ENCODE results near the gene CEL.
"Not testable (repeated sequence)": the region's sequence is repeated elsewhere in the genome, so short reads cannot be mapped to it uniquely, and the experiment has no call there.

The CEL gene

GRCh38 chr9:133060417-133060841 is 1.4 kb upstream of the CEL start:
- TF ChIP-seq POLR2AphosphoS5 (IDR thresholded peaks at IDR 0.05; ENCODE audit: low read depth, low read length) (no peak), POU2F2 (IDR thresholded peaks at IDR 0.05; ENCODE audit: low read depth, low read length) (no peak), POLR2A (IDR thresholded peaks at IDR 0.05; ENCODE audit: low read depth, low read length) (no peak), PAX5 (IDR thresholded peaks at IDR 0.05; ENCODE audit: insufficient read depth, low read length, severe bottlenecking) (no peak), TAF1 (IDR thresholded peaks at IDR 0.05; ENCODE audit: low read depth, low read length) (no peak), SPI1 (IDR thresholded peaks at IDR 0.05; ENCODE audit: low read depth, low read length) (no peak)
- DNase-seq (ENCODE audit: insufficient read length, low spot score) (no peak), FAIRE-seq (no peak)

DNA sequence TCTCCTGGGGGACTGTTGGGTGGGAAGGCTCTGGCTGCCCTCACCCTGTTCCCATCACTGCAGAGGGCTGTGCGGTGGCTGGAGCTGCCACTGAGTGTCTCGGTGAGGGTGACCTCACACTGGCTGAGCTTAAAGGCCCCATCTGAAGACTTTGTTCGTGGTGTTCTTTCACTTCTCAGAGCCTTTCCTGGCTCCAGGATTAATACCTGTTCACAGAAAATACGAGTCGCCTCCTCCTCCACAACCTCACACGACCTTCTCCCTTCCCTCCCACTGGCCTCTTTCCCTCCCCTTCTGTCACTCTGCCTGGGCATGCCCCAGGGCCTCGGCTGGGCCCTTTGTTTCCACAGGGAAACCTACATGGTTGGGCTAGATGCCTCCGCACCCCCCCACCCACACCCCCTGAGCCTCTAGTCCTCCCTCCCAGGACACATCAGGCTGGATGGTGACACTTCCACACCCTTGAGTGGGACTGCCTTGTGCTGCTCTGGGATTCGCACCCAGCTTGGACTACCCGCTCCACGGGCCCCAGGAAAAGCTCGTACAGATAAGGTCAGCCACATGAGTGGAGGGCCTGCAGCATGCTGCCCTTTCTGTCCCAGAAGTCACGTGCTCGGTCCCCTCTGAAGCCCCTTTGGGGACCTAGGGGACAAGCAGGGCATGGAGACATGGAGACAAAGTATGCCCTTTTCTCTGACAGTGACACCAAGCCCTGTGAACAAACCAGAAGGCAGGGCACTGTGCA is 590 bp upstream of the CEL start:
- FAIRE-seq = peak; percentile 93
- not testable (repeated sequence) for DNase-seq (ENCODE audit: insufficient read length, low spot score)

DNA sequence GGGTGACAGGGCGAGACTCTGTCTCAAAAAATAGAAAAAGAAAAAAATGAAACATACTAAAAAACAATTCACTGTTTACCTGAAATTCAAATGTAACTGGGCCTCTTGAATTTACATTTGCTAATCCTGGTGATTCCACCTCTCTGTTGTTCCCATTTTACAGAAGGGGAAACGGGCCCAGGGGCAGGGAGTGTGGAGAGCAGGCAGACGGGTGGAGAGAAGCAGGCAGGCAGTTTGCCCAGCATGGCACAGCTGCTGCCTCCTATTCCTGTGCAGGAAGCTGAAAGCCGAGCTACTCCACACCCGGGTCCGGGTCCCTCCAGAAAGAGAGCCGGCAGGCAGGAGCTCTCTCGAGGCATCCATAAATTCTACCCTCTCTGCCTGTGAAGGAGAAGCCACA is 788 bp downstream of the CEL start:
- peak; percentile 33 for FAIRE-seq
- not testable (repeated sequence) for DNase-seq (ENCODE audit: insufficient read length, low spot score)

- no peak for DNase-seq (ENCODE audit: insufficient read length, low spot score)
- FAIRE-seq = no peak
- TF ChIP-seq PAX5 (IDR thresholded peaks at IDR 0.05; ENCODE audit: insufficient read depth, low read length, severe bottlenecking) = no peak
These were observed 1.3 kb downstream of the CEL start for GRCh38 chr9:133063159-133063499.

DNA sequence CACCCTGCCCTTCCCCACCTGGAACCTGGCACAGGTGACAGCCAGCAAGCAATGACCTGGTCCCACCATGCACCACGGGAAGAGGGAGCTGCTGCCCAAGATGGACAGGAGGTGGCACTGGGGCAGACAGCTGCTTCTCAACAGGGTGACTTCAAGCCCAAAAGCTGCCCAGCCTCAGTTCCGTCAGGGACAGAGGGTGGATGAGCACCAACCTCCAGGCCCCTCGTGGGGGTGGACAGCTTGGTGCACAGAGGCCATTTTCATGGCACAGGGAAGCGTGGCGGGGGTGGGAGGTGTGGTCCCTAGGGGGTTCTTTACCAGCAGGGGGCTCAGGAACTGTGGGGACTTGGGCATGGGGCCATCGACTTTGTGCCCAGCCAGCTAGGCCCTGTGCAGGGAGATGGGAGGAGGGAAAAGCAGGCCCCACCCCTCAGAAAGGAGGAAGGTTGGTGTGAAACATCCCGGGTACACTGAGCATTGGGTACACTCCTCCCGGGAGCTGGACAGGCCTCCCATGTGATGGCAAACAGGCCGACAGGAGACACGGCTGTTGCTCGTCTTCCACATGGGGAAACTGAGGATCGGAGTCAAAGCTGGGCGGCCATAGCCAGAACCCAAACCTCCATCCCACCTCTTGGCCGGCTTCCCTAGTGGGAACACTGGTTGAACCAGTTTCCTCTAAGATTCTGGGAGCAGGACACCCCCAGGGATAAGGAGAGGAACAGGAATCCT is 1.9 kb downstream of the CEL start:
- FAIRE-seq = no peak
- DNase-seq (ENCODE audit: insufficient read length, low spot score) = no peak
- TF ChIP-seq POU2F2 (IDR thresholded peaks at IDR 0.05; ENCODE audit: low read depth, low read length) (no peak), POLR2A (IDR thresholded peaks at IDR 0.05; ENCODE audit: low read depth, low read length) (no peak), PAX5 (IDR thresholded peaks at IDR 0.05; ENCODE audit: insufficient read depth, low read length, severe bottlenecking) (no peak), SPI1 (IDR thresholded peaks at IDR 0.05; ENCODE audit: low read depth, low read length) (no peak), TAF1 (IDR thresholded peaks at IDR 0.05; ENCODE audit: low read depth, low read length) (no peak), POLR2AphosphoS5 (IDR thresholded peaks at IDR 0.05; ENCODE audit: low read depth, low read length) (no peak)

GRCh38 chr9:133064241-133065069 is 2.7 kb downstream of the CEL start:
- DNase-seq (ENCODE audit: insufficient read length, low spot score) (no peak), FAIRE-seq (no peak)
- no peak for TF ChIP-seq POLR2A (IDR thresholded peaks at IDR 0.05; ENCODE audit: low read depth, low read length)
- TF ChIP-seq SPI1 (IDR thresholded peaks at IDR 0.05; ENCODE audit: low read depth, low read length) = no peak
- TF ChIP-seq TAF1 (IDR thresholded peaks at IDR 0.05; ENCODE audit: low read depth, low read length) = no peak
- TF ChIP-seq POU2F2 (IDR thresholded peaks at IDR 0.05; ENCODE audit: low read depth, low read length) = no peak
- TF ChIP-seq POLR2AphosphoS5 (IDR thresholded peaks at IDR 0.05; ENCODE audit: low read depth, low read length) = no peak
- no peak for TF ChIP-seq PAX5 (IDR thresholded peaks at IDR 0.05; ENCODE audit: insufficient read depth, low read length, severe bottlenecking)

DNA sequence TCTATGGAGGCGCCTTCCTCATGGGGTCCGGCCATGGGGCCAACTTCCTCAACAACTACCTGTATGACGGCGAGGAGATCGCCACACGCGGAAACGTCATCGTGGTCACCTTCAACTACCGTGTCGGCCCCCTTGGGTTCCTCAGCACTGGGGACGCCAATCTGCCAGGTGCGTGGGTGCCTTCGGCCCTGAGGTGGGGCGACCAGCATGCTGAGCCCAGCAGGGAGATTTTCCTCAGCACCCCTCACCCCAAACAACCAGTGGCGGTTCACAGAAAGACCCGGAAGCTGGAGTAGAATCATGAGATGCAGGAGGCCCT is 3.2 kb downstream of the CEL start:
- no peak for DNase-seq (ENCODE audit: insufficient read length, low spot score)
- TF ChIP-seq POLR2A (IDR thresholded peaks at IDR 0.05; ENCODE audit: low read depth, low read length) = no peak
- TF ChIP-seq POU2F2 (IDR thresholded peaks at IDR 0.05; ENCODE audit: low read depth, low read length) = no peak
- no peak for TF ChIP-seq TAF1 (IDR thresholded peaks at IDR 0.05; ENCODE audit: low read depth, low read length)
- TF ChIP-seq PAX5 (IDR thresholded peaks at IDR 0.05; ENCODE audit: insufficient read depth, low read length, severe bottlenecking) = no peak
- TF ChIP-seq POLR2AphosphoS5 (IDR thresholded peaks at IDR 0.05; ENCODE audit: low read depth, low read length) = no peak
- no peak for TF ChIP-seq SPI1 (IDR thresholded peaks at IDR 0.05; ENCODE audit: low read depth, low read length)
- FAIRE-seq = no peak

- FAIRE-seq (no peak), DNase-seq (ENCODE audit: insufficient read length, low spot score) (no peak)
- no peak for TF ChIP-seq POLR2AphosphoS5 (IDR thresholded peaks at IDR 0.05; ENCODE audit: low read depth, low read length)
- no peak for TF ChIP-seq POU2F2 (IDR thresholded peaks at IDR 0.05; ENCODE audit: low read depth, low read length)
- TF ChIP-seq PAX5 (IDR thresholded peaks at IDR 0.05; ENCODE audit: insufficient read depth, low read length, severe bottlenecking) = no peak
- no peak for TF ChIP-seq SPI1 (IDR thresholded peaks at IDR 0.05; ENCODE audit: low read depth, low read length)
- no peak for TF ChIP-seq TAF1 (IDR thresholded peaks at IDR 0.05; ENCODE audit: low read depth, low read length)
- no peak for TF ChIP-seq POLR2A (IDR thresholded peaks at IDR 0.05; ENCODE audit: low read depth, low read length)
These were observed 4.6 kb downstream of the CEL start for GRCh38 chr9:133066181-133066983.

- DNase-seq (ENCODE audit: insufficient read length, low spot score) (no peak), FAIRE-seq (no peak)
- TF ChIP-seq POLR2A (IDR thresholded peaks at IDR 0.05; ENCODE audit: low read depth, low read length) (no peak), PAX5 (IDR thresholded peaks at IDR 0.05; ENCODE audit: insufficient read depth, low read length, severe bottlenecking) (no peak), TAF1 (IDR thresholded peaks at IDR 0.05; ENCODE audit: low read depth, low read length) (no peak), POLR2AphosphoS5 (IDR thresholded peaks at IDR 0.05; ENCODE audit: low read depth, low read length) (no peak), SPI1 (IDR thresholded peaks at IDR 0.05; ENCODE audit: low read depth, low read length) (no peak), POU2F2 (IDR thresholded peaks at IDR 0.05; ENCODE audit: low read depth, low read length) (no peak)
These were observed 5.2 kb downstream of the CEL start for GRCh38 chr9:133067006-133067405.

All from GM12891 (cell line).